ENCODE data around the gene JMJD8. TPM values are rescaled to one million over a fixed set of nuclear protein-coding genes. Genes with fewer than 3 reads are reported as not detected.

The JMJD8 gene
- total RNA-seq, 2 donors from 2014 or later: 48.8 to 55.6 TPM

DNA sequence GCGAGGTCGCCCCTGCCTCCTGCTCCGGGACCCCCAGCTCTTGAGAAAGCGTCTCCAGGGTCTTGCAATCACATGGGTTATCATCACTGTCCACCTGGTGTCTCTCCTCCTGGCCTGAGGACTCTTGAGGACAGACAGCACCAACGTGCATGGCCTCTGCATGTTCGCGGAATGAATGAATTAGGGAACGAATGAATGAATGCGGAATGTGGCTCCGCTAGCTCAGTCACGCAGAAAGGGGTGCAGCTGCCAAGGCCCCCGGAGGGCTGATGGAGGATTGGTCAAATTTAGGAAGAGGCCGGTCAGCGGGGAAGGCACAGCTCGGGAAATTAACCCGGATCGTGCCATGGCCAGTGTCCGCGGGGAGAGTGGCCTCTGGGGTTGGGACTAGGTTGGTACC is 18.2 kb upstream of the JMJD8 start:
- Mint-ChIP-seq H3K27me3 (ENCODE audit: insufficient read depth) (peaks cover 88% of the 10 kb centered on the region), H3K27ac (no peak overlapping the region), H3K36me3 (ENCODE audit: low read depth) (no peaks in the 10 kb centered on the region), H3K4me1 (no peaks in the 10 kb centered on the region), H3K9me3 (no peaks in the 10 kb centered on the region), H3K4me3 (no peak overlapping the region)
- peaks cover 92% of the 10 kb centered on the region for H3K27me3 ChIP-seq (ENCODE audit: control insufficient read depth, insufficient read depth, low read length, poor library complexity, severe bottlenecking)
- DNase-seq: no peak
- no peak overlapping the region for H3K27ac ChIP-seq (ENCODE audit: low read depth, low read length)
- H3K9ac ChIP-seq (ENCODE audit: extremely low read depth, low read length, poor library complexity, severe bottlenecking): no peak overlapping the region
- no peaks in the 10 kb centered on the region for H3K4me1 ChIP-seq (ENCODE audit: control insufficient read depth, insufficient read depth, low read length)
- no peaks in the 10 kb centered on the region for H3K9me3 ChIP-seq (ENCODE audit: control insufficient read depth, low read length)
- TF ChIP-seq, protein P1, sequence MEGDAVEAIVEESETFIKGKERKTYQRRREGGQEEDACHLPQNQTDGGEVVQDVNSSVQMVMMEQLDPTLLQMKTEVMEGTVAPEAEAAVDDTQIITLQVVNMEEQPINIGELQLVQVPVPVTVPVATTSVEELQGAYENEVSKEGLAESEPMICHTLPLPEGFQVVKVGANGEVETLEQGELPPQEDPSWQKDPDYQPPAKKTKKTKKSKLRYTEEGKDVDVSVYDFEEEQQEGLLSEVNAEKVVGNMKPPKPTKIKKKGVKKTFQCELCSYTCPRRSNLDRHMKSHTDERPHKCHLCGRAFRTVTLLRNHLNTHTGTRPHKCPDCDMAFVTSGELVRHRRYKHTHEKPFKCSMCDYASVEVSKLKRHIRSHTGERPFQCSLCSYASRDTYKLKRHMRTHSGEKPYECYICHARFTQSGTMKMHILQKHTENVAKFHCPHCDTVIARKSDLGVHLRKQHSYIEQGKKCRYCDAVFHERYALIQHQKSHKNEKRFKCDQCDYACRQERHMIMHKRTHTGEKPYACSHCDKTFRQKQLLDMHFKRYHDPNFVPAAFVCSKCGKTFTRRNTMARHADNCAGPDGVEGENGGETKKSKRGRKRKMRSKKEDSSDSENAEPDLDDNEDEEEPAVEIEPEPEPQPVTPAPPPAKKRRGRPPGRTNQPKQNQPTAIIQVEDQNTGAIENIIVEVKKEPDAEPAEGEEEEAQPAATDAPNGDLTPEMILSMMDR (conservative IDR thresholded peaks at IDR 0.05): no peak
- 85% methylated on average over 15 to 19 of the region's 19 CpGs for WGBS, 2 experiments (ENCODE audit: insufficient coverage in 1 of 2, insufficient read length in 1 of 2)
- no peak overlapping the region for H3K4me3 ChIP-seq (ENCODE audit: low read length)
- H3K36me3 ChIP-seq (ENCODE audit: control insufficient read depth, insufficient read depth, low read length): no peaks in the 10 kb centered on the region

DNA sequence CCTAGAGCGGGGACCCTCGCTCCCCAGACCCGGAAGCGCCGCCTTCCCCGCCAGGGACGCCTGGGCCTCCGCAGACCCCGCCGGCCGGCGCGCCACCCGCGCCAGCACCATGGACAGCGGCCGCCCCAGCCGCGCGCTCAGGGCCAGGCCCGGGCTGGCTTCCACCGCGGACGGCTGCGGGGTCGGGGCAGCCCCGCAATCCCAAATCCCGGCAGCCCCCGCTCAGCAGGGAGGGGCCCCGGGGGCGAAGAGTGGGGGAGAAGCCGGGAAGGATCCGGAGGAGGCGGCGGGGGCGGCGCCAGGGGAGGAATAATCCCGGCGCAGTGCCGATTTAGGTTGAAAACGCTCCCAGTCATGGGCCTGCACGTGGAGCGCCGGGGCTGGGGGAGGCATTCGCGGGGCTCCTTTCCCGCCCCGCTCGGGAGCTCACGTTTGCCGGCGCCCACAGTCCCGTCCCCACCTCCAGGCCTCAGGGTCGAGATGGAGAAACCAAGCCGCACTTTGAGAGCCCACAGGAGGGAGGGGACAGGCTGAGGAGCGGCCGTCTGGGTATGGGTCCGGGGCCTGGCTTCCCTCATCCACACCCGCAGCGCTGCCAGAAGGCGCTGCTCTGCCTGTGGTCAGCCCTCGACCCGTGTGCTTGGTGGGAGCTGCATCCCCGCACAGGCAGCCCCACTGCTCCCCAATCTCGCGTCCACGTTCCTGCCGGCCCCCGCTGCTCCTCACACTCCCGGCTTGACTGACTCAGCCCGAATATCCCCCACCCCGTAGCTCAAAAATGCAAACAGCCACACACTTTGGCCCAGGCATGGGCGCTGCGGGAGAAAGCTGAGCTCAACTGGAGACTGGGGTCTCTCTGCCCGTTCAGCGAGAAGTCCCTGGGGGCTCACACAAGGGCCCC is 16.8 kb upstream of the JMJD8 start:
- Histone ChIP-seq H3K9ac (ENCODE audit: extremely low read depth, low read length, poor library complexity, severe bottlenecking) (no peak overlapping the region), H3K4me3 (ENCODE audit: low read length) (no peak overlapping the region), H3K27me3 (ENCODE audit: control insufficient read depth, insufficient read depth, low read length, poor library complexity, severe bottlenecking) (peaks cover 90% of the 10 kb centered on the region), H3K9me3 (ENCODE audit: control insufficient read depth, low read length) (no peaks in the 10 kb centered on the region), H3K4me1 (ENCODE audit: control insufficient read depth, insufficient read depth, low read length) (no peaks in the 10 kb centered on the region), H3K27ac (ENCODE audit: low read depth, low read length) (no peak overlapping the region), H3K36me3 (ENCODE audit: control insufficient read depth, insufficient read depth, low read length) (no peaks in the 10 kb centered on the region)
- Mint-ChIP-seq H3K4me3 (no peak overlapping the region), H3K9me3 (no peaks in the 10 kb centered on the region), H3K27ac (no peak overlapping the region), H3K4me1 (no peaks in the 10 kb centered on the region), H3K27me3 (ENCODE audit: insufficient read depth) (peaks cover 87% of the 10 kb centered on the region), H3K36me3 (ENCODE audit: low read depth) (no peaks in the 10 kb centered on the region)
- DNase-seq: peak; percentile 91
- whole genome bisulfite sequencing, 2 experiments (ENCODE audit: insufficient coverage in 1 of 2, insufficient read length in 1 of 2): 8 to 12% methylated on average over 27 to 76 of the region's 76 CpGs
- TF ChIP-seq, protein P1 (conservative IDR thresholded peaks at IDR 0.05): no peak

GRCh38 chr16:698911-699671 is 15.0 kb upstream of the JMJD8 start:
- Histone ChIP-seq H3K4me1 (ENCODE audit: control insufficient read depth, insufficient read depth, low read length) (no peaks in the 10 kb centered on the region), H3K27ac (ENCODE audit: low read depth, low read length) (no peak overlapping the region), H3K9me3 (ENCODE audit: control insufficient read depth, low read length) (no peaks in the 10 kb centered on the region), H3K9ac (ENCODE audit: extremely low read depth, low read length, poor library complexity, severe bottlenecking) (no peak overlapping the region), H3K36me3 (ENCODE audit: control insufficient read depth, insufficient read depth, low read length) (no peaks in the 10 kb centered on the region), H3K4me3 (ENCODE audit: low read length) (no peak overlapping the region), H3K27me3 (ENCODE audit: control insufficient read depth, insufficient read depth, low read length, poor library complexity, severe bottlenecking) (peaks cover 97% of the 10 kb centered on the region)
- DNase-seq: no peak
- no peaks in the 10 kb centered on the region for H3K36me3 Mint-ChIP-seq (ENCODE audit: low read depth)
- 74 to 79% methylated on average over 12 to 19 of the region's 19 CpGs for WGBS, 2 experiments (ENCODE audit: insufficient coverage in 1 of 2, insufficient read length in 1 of 2)
- H3K9me3 Mint-ChIP-seq: no peaks in the 10 kb centered on the region
- peaks cover 94% of the 10 kb centered on the region for H3K27me3 Mint-ChIP-seq (ENCODE audit: insufficient read depth)
- TF ChIP-seq, protein P1 (conservative IDR thresholded peaks at IDR 0.05): no peak
- H3K4me3 Mint-ChIP-seq: no peak overlapping the region
- H3K4me1 Mint-ChIP-seq: no peaks in the 10 kb centered on the region
- no peak overlapping the region for H3K27ac Mint-ChIP-seq
